Left ventricle myocardium inferior (tissue), 1 donor: Measurements from ENCODE around the gene RETREG3. TPM values are rescaled to one million over a fixed set of nuclear protein-coding genes. Genes with fewer than 3 reads are reported as not detected.
"Not testable (repeated sequence)": the region's sequence is repeated elsewhere in the genome, so short reads cannot be mapped to it uniquely, and the experiment has no call there.

ENCODE experiments used
- DNase-seq: peaks from one replicate; pipeline ENCODE4 v3.0.0-alpha.2; 2020
- H3K27ac ChIP-seq: fragments of 200-600 bp; replicated peaks from 2 replicates; pipeline ENCODE4 v1.8.0; 2021
- H3K27me3 ChIP-seq: fragments of 200-600 bp; 2 replicates; pipeline ENCODE4 v1.8.0; 2021; ENCODE audit warnings: low read depth
- H3K36me3 ChIP-seq: fragments of 200-600 bp; 2 replicates; pipeline ENCODE4 v1.8.0; 2021
- H3K4me1 ChIP-seq: fragments of 200-600 bp; 2 replicates; pipeline ENCODE4 v1.8.0; 2021
- H3K4me3 ChIP-seq: fragments of 200-600 bp; 2 replicates; pipeline ENCODE4 v1.8.0; 2021; ENCODE audit warnings: mild to moderate bottlenecking, moderate library complexity
- H3K9me3 ChIP-seq: fragments of 200-600 bp; replicated peaks from 2 replicates; pipeline ENCODE4 v1.8.0; 2021
- CTCF ChIP-seq: fragments of 200-600 bp; IDR thresholded peaks from 2 replicates; pipeline ENCODE4 v1.8.0; 2021; ENCODE audit warnings: antibody characterized with exemption, mild to moderate bottlenecking, borderline replicate concordance
- intact Hi-C: fragments of 100-400 bp; cut with micrococcal nuclease; formaldehyde crosslinking; loops from one replicate; pipeline ENCODE4 v1.11.0; 2022
- total RNA-seq: library from RNA; stranded (reverse); fragmentation: NEBNext Ultra II Directional; extraction: Animal tissue kit (Norgen Biotek cat#: 25700); gene quantifications from one replicate; pipeline ENCODE4 v1.2.1, GENCODE V29; 2021
- donor health status: DM: no; HTN: yes; CAD: no; lungs with severe emphysema.

RETREG3 gene
- total RNA-seq, 1 donor from 2014 or later, result 17.6 TPM

- H3K27me3 ChIP-seq, result no peaks in the 10 kb centered on the region
- peak overlapping the region; percentile 46 for H3K4me3 ChIP-seq
- intact Hi-C loops, result loop anchor here (10.0 kb wide), 1 partner anchor 57 kb away; the partner anchor contains the start of gene PLEKHH3
- H3K4me1 ChIP-seq, result peaks cover 20% of the 10 kb centered on the region
- TF ChIP-seq CTCF, result no peak
- DNase-seq, result no peak
- no peaks in the 10 kb centered on the region for H3K9me3 ChIP-seq
- peak overlapping the region; percentile 89 for H3K27ac ChIP-seq
- peaks cover 32% of the 10 kb centered on the region for H3K36me3 ChIP-seq
Observed at GRCh38 chr17:42617956-42618431, 8.8 kb upstream of the RETREG3 start.

GRCh38 chr17:42613699-42614295, 4.6 kb upstream of the RETREG3 start:
- no peak for TF ChIP-seq CTCF
- Histone ChIP-seq H3K36me3 (peaks cover 46% of the 10 kb centered on the region), H3K27me3 (no peaks in the 10 kb centered on the region), H3K27ac (no peak overlapping the region), H3K4me3 (no peak overlapping the region), H3K4me1 (peaks cover 31% of the 10 kb centered on the region), H3K9me3 (no peaks in the 10 kb centered on the region)
- no peak for DNase-seq
- intact Hi-C loops, result loop anchor here (10.0 kb wide), 1 partner anchor 61 kb away; the partner anchor contains the start of gene PLEKHH3

- DNase-seq, result no peak
- intact Hi-C loops, result loop anchor here (10.0 kb wide), 1 partner anchor 63 kb away; the partner anchor contains the start of gene PLEKHH3
- Histone ChIP-seq H3K36me3 (peaks cover 46% of the 10 kb centered on the region), H3K27ac (no peak overlapping the region), H3K9me3 (no peaks in the 10 kb centered on the region), H3K4me1 (peaks cover 35% of the 10 kb centered on the region), H3K27me3 (no peaks in the 10 kb centered on the region), H3K4me3 (no peak overlapping the region)
- TF ChIP-seq CTCF, result no peak
Observed at GRCh38 chr17:42612013-42612412, 2.8 kb upstream of the RETREG3 start.

GRCh38 chr17:42609814-42610801, 934 bp upstream of the RETREG3 start:
- H3K27ac ChIP-seq, result peak overlapping the region; percentile 97
- intact Hi-C loops, result loop anchor here (10.0 kb wide), 1 partner anchor 65 kb away; the partner anchor contains the start of gene PLEKHH3
- peak overlapping the region; percentile 98 for H3K4me3 ChIP-seq
- peaks cover 36% of the 10 kb centered on the region for H3K36me3 ChIP-seq
- not testable (repeated sequence) for H3K27me3 ChIP-seq, H3K9me3 ChIP-seq, DNase-seq
- H3K4me1 ChIP-seq, result peaks cover 54% of the 10 kb centered on the region

GRCh38 chr17:42608305-42609181, 631 bp downstream of the RETREG3 start:
- intact Hi-C loops, result no loop called here
- no peak for TF ChIP-seq CTCF
- H3K27ac ChIP-seq, result peak overlapping the region; percentile 97
- H3K27me3 ChIP-seq, result no peaks in the 10 kb centered on the region
- H3K9me3 ChIP-seq, result no peaks in the 10 kb centered on the region
- H3K36me3 ChIP-seq, result peaks cover 20% of the 10 kb centered on the region
- peak; percentile 20 for DNase-seq
- H3K4me1 ChIP-seq, result peaks cover 68% of the 10 kb centered on the region
- H3K4me3 ChIP-seq, result peak overlapping the region; percentile 98
